BJ (cell line): ENCODE results near the gene C3orf18. TPM values are rescaled to one million over a fixed set of nuclear protein-coding genes. Genes with fewer than 3 reads are reported as not detected.

Source experiments
- CTCF ChIA-PET: fragments of 350-600 bp; formaldehyde crosslinking; extraction: SDS; loops from one replicate; lab custom pipeline; 2021; ENCODE audit warnings: antibody characterized with exemption, inconsistent platforms; lab: Yijun Ruan, JAX
- POLR2A ChIA-PET: fragments of 300-600 bp; sonication (Branson Sonifier 250); formaldehyde crosslinking; extraction: SDS; loops from one replicate; lab custom pipeline; 2021; ENCODE audit warnings: antibody characterized with exemption; lab: Charles Lee
- DNase-seq: peaks from one replicate; pipeline ENCODE4 v3.0.0-alpha.2; 2011; ENCODE audit warnings: low read depth
- H3K27me3 ChIP-seq: 2 replicates; pipeline ENCODE4 v1.6.0; 2011; ENCODE audit warnings: low read length; ENCODE audit not compliant: control insufficient read depth, insufficient read depth
- H3K36me3 ChIP-seq: 2 replicates; pipeline ENCODE4 v1.5.1; 2011; ENCODE audit warnings: low read length; ENCODE audit not compliant: control insufficient read depth, insufficient read depth
- H3K4me3 ChIP-seq: 2 replicates; pipeline ENCODE4 v1.5.1; 2011; ENCODE audit warnings: low read depth, mild to moderate bottlenecking, control low read depth, low read length
- polyA minus RNA-seq: library from RNA; depleted of rRNA, polyadenylated mRNA; stranded (reverse); fragments of >200 nt; gene quantifications from 2 replicates; pipeline ENCODE4 v1.2.3, GENCODE V29; 2011; rRNA and poly(A)+ RNA removed
- polyA plus RNA-seq: library from polyadenylated mRNA; depleted of rRNA; stranded (reverse); fragments of >200 nt; gene quantifications from 2 replicates; pipeline ENCODE4 v1.2.3, GENCODE V29; 2011; rRNA removed
- TF ChIP-seq, protein P1 (sequence below): IDR thresholded peaks from 2 replicates; pipeline ENCODE4 v1.5.1; 2011; ENCODE audit warnings: low read depth, mild to moderate bottlenecking, control low read depth, inconsistent platforms, low read length, moderate library complexity; ENCODE audit not compliant: insufficient read depth

Gene C3orf18
- polyA plus RNA-seq (16.8 and 30.4 TPM in 2 replicates), polyA minus RNA-seq (8.3 and 15.7 TPM in 2 replicates)

DNA sequence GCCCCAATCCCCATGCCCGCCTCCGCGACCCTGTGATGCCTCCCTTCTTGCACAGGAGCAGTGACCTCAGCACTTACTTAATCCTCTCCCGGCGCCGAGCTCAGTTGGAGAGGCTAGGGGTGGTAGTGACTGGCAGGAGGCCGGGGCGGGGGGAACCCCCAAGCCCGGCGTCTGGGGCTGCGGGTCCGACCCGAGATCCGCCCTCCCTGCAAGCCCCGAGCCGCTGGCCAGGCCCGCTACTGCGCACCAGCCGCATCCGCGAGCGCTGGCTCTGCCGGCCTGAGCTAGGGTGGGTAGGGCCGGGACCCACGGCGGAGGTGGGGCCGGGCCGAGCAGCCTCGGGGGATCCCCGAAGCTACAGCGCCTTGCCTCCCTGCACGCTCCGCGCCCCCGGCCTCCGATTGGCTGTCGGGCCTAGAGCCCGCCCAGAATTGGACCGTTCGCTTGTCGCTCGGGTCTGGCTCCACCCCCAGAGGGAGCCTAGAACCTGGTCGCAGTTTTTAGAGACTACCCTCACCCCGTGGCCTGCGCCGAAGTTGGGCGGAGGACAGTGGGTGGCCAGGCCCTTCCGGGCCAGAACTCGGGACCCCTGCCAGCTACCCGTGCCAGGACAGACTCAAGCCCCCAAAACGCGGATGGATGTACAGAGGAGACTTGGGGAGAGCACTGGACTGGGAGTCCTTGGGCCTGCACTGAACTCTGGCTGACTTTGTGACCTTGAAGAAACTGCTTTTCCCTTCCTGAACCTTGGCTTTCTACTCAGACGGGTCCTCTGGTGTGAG, at the start of gene C3orf18:
Gene C3orf18 (minus strand): TSS at position 362 of the 782 bp plus-strand sequence. CDS start 2,048 bp downstream, outside the sequence.
- TF ChIP-seq, protein P1, sequence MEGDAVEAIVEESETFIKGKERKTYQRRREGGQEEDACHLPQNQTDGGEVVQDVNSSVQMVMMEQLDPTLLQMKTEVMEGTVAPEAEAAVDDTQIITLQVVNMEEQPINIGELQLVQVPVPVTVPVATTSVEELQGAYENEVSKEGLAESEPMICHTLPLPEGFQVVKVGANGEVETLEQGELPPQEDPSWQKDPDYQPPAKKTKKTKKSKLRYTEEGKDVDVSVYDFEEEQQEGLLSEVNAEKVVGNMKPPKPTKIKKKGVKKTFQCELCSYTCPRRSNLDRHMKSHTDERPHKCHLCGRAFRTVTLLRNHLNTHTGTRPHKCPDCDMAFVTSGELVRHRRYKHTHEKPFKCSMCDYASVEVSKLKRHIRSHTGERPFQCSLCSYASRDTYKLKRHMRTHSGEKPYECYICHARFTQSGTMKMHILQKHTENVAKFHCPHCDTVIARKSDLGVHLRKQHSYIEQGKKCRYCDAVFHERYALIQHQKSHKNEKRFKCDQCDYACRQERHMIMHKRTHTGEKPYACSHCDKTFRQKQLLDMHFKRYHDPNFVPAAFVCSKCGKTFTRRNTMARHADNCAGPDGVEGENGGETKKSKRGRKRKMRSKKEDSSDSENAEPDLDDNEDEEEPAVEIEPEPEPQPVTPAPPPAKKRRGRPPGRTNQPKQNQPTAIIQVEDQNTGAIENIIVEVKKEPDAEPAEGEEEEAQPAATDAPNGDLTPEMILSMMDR, result no peak
- peak within 1 kb of the TSS; percentile 96 for H3K4me3 ChIP-seq
- peak; percentile 35 for DNase-seq
- no peaks in the 10 kb centered on the region for H3K27me3 ChIP-seq
- ChIA-PET POLR2A (interaction anchor here (0.6 kb wide), 1 partner anchor 10 kb away, joined by 3 read pairs; no protein-coding TSS in a partner anchor), CTCF (interaction anchor here (0.8 to 14.6 kb wide), 4 partner anchors 10 to 43 kb away, joined by 4 to 479 read pairs (median 6); partner anchors contain the start of genes CISH and MAPKAPK3)
- peaks cover 4% of the 10 kb centered on the region; the same call in 1 of the 2 replicates for H3K36me3 ChIP-seq

DNA sequence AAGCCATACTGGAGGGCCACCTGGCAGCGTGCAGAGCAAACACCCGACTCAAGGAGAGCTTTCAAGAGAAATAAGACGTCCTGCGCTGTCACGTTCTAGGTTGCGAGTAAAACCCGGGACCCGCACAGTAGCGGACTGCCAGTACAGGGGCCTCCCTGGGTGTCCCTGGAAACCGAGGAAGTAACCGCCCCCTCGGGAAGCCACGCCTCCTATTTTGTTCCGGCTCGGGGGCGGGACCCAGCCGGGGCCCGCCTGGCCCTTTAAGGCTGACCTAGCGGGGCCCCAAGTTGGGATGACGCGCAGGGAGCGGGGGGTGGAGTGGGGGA, 49.2 kb upstream of the C3orf18 start:
- DNase-seq, result no peak
- no peaks in the 10 kb centered on the region for H3K27me3 ChIP-seq
- no peaks in the 10 kb centered on the region for H3K36me3 ChIP-seq
- TF ChIP-seq, protein P1, result no peak
- peak overlapping the region; percentile 88 for H3K4me3 ChIP-seq
- POLR2A ChIA-PET, result no interaction called here
- CTCF ChIA-PET, result interaction anchor here (0.7 to 15.0 kb wide), 32 partner anchors 8 to 1053 kb away, joined by 3 to 479 read pairs (median 6); partner anchors contain the start of genes C3orf18, HEMK1 and MANF

DNA sequence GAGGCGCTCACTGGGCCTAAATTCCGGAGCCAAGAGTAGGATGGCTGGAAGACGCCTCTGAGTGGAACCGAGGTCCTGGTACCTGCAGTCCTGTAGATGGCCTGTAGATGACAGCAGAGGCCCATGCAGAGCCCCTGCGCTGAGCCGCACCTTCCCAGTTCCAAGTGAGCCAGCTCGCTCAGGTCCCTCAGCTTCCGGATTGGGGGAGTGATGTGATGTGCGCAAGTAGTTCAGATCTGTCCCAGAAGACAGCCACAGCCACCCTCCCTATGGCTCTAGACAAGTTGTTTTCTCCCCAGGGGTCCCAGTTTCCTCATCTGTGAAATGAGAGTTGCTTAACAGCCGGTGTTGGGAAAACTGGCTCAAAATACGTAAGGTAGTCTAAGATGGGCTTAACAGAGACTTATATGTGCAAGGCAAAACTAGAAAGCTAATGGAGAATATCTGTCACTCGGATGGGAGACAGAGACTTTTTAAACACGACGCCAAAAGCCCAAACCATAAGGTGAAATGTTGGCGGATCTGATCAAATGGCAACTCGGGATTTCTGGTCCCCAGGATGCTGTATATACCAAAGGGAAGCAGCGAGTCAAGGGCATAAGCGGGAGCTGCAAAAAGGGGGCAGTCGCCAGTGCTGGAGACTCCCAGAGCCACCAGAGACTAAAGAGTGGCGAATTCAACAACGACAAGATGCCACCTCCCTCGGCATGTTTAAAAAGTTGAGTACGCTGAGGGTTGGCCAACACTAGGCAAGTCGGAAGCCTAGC, 48.6 kb upstream of the C3orf18 start:
- H3K27me3 ChIP-seq, result no peaks in the 10 kb centered on the region
- TF ChIP-seq, protein P1, result peak; percentile 100
- H3K4me3 ChIP-seq, result peak overlapping the region; percentile 58
- no peaks in the 10 kb centered on the region for H3K36me3 ChIP-seq
- no peak for DNase-seq
- ChIA-PET POLR2A (no interaction called here), CTCF (interaction anchor here (0.6 to 15.0 kb wide), 51 partner anchors 9 to 1054 kb away, joined by 3 to 479 read pairs (median 5); partner anchors contain the start of genes C3orf18, HEMK1 and MANF)

DNA sequence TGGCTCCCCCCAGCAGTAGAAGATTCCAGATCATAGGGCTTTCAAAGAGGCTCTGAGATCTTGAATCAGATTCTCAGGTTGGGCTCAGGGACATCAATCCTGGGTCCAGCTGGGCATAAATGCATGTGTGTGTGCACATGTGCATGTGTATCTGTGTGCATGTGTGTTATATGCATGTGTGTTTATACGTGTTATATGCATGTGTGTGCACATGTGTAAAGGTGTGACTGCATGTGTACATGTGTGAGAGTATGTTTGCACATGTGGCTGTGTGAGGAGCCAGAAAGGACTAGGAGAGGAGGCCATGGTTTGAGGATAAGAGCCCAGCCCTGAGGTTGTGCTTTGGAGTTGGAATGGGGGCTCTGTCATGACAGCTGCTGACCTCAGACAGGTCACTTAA, 47.6 kb upstream of the C3orf18 start:
- no peak for DNase-seq
- Histone ChIP-seq H3K36me3 (no peaks in the 10 kb centered on the region), H3K4me3 (no peak overlapping the region), H3K27me3 (no peaks in the 10 kb centered on the region)
- ChIA-PET CTCF (interaction anchor here (0.6 to 15.0 kb wide), 28 partner anchors 13 to 1067 kb away, joined by 3 to 479 read pairs (median 10); partner anchors contain the start of genes C3orf18, HEMK1 and MANF), POLR2A (no interaction called here)
- TF ChIP-seq, protein P1, result no peak
